Endometrium (tissue), 2 donors: Measurements from ENCODE around the gene RASGRP4.
"Not testable (repeated sequence)": the region's sequence is repeated elsewhere in the genome, so short reads cannot be mapped to it uniquely, and the experiment has no call there.

ENCODE experiments used
- FAIRE-seq: peaks from 2 replicates; lab custom pipeline; 2012; peaks lifted over from hg19 to GRCh38; lab: Jason Lieb, UNC
- donor health status: control.
- donor health status: control.

RASGRP4 gene

DNA sequence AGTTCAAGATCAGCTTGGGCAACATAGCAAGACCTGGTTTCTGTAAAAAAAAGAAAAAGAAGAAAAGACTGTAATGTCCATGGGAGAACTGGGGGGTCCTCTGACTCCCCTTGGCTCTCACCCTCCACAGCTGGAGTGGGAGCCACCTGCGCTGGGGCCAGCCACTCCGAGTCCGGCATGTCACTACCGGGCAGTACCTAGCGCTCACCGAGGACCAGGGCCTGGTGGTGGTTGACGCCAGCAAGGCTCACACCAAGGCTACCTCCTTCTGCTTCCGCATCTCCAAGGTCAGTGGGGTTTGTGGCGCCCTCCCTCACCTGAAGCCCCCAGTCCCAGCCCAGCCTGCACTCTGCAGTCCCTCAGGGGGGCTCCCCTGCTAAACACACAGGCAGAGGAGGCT lies 22.2 kb upstream of the RASGRP4 start:
- no peak for FAIRE-seq

DNA sequence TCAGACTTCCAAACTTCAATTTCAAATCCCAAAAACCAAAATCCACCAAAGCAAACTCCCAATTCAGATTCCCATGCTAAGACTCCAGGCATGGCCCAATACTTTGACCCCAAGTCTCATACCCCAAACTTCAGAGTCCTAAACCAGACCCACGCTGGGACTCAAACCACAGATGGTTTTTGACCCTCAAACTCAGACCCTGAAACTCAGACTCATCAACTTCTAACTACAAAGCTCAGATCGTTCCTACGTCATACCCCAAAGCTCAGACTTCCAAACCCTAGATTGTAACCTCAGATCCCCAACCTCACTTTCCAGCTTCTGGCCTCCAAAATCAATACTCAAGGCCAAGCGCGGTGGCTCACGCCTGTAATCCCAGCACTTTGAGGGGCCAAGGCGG lies 19.3 kb upstream of the RASGRP4 start:
- FAIRE-seq = no peak

DNA sequence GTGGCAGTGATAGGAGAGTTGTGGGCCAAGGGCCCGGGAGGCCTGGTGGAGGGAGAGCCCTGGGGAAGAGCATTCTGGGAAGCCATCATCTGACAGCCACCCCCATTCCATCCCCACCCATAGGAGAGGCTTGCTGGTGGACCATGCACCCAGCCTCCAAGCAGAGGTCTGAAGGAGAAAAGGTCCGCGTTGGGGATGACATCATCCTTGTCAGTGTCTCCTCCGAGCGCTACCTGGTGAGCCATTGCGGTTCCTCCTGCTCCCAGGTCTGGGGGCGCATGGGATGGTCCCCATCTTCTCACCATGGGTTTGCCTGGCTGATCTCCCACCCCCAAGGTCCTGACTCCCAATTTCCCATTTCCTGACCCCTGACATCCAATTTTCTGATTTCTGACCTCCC lies 18.0 kb upstream of the RASGRP4 start:
- no peak for FAIRE-seq

DNA sequence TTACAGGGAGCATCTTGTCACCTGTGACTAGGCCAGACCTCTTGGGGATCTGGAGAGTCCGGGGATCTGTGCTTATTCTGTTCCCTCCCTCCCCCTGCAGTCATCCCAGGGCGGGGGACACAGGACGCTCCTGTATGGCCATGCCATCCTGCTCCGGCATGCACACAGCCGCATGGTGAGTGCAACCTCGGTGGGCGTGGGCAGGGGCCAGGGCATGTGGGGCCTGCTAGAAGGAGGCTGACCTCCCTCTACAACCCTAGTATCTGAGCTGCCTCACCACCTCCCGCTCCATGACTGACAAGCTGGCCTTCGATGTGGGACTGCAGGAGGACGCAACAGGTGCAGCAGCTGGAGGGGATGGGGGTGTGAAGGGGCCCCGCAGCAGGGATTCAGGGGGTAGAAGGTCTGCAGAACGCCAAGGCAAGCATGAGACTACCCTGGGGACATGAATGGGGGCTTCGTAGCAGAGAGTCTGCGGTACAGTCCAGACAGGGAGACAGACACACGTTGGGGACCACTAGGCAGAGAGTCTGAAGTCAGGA lies 17.5 kb upstream of the RASGRP4 start:
- no peak for FAIRE-seq

DNA sequence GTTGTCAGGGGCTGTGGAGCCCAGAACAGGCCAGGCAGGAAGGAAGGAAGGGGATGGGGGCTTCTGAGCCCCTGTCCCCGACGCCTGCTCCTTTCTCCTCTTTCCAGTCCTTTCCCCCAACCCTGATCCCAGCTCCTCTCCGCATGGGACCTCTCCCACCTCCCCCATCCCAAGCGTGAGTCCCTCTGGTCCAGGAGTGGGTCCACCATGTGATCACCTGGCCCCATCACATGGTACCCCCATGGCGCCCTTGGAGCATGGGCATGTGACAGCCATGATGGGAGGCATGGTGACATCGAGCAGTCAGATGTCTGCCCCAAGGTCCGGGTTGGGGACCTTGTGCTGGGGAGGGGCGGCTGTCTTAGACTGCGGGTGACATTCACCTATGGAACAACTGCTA lies 16.7 kb upstream of the RASGRP4 start:
- no peak for FAIRE-seq

DNA sequence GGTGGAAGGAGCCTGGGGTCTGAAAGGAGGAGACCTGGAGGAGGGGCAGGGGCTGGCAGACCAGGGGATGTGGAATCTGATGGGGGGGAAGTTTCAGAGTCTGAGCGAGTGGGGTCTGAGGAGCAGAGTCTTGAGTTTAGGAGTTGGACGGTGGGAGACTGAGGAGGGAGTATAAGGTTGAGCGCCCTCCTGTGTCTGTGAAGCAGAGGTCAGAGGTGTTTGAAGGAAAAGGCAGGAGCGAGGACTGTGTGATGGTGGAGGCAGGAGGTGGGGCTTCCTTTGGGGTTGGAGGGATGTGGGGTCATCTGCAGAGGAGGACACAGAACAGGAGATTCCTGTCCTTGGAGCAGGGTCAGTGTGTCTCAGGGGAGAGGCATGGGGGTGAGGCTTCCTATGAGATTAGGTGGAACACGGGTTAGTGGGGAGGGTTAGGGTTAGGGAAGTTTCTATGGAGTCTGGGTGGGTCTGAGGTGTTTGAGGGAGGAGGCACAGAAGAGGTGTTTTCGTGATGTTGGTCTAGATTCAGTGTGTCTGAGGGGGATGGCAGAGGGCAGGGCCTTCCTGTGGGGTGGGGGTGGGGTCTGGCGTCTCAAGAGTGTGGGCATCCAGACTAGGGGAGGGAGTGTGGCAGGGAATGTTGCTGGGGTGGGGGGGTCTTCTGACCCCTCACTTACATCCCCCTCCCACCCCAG lies 15.8 kb upstream of the RASGRP4 start:
- FAIRE-seq = no peak

DNA sequence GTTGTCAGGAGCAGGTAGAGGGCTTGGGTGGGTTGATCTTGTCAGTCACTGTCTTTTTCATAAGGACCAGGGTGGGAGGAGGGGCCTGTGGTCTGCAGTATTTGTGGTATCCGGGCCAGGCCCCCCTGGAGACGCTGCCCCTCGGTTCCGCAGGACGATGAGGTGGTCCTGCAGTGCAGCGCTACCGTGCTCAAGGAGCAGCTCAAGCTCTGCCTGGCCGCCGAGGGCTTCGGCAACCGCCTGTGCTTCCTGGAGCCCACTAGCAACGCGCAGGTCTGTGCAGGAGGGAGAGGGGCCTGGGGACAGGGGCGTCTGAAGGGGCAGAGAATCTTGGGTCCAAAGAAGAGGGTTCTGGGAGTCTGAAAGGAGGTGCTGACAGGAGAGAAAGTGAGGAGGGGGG lies 14.6 kb upstream of the RASGRP4 start:
- FAIRE-seq = no peak

DNA sequence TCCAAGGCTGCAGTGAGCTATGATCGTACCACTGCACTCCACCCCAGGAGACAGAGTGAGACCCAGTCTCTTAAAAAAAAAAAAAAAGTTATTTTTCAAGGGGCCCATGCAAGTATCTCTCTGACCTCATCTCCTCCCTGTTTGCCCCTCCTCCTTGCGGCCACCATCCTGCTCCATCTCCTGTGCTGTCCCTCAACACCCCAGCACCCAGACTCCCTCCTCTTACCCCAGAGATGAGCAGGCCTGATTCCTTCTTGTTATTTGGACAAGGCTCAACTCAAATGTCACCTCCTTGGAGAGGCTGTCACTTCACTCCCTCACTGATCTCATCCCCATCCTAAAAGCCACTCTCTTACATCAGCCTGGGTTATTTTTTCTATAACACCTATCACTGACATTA lies 11.9 kb upstream of the RASGRP4 start:
- FAIRE-seq = no peak

DNA sequence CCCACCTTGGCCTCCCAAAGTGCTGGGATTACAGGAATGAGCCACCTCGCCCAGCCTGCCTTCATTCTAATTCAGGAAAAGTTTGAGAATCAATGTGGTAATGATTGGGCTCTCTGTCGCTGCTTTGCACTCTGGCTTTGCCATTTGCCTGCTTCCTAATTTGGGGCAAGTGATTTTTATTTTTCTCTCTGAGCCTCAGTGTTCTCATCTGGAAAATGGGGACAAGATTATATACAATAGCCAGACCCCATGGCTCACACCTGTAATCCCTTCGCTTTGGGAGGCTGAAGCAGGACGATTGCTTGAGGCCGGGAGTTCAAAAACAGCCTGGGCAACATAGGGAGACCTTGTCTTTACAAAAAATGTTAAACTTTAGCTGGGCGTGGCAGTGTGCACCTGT lies 11.3 kb upstream of the RASGRP4 start:
- FAIRE-seq = no peak

DNA sequence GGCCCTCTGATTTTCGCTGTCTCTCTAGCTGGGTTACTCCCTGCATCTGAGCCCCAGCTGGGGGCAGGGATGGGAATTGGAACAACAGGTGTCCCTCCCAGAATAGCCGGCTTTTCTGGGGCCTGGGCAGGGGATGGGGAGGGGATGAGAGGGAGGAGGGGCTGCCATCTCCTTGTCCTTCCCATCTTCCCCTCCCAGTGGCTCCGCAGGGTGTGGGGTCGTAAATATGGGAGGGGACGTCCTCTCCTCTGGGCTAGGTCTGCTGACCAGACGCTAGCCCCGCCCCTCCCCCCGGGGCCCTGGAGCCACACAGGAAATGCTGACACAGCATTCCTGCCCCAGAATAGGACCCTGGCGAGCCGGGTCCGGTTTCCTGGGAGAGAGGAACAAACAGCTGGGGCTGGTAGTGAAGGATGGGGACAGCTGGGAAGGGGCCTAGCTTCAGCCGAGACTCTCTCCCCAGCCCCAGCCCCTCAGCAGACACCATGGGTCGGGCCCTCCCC lies 8.6 kb upstream of the RASGRP4 start:
- no peak for FAIRE-seq

DNA sequence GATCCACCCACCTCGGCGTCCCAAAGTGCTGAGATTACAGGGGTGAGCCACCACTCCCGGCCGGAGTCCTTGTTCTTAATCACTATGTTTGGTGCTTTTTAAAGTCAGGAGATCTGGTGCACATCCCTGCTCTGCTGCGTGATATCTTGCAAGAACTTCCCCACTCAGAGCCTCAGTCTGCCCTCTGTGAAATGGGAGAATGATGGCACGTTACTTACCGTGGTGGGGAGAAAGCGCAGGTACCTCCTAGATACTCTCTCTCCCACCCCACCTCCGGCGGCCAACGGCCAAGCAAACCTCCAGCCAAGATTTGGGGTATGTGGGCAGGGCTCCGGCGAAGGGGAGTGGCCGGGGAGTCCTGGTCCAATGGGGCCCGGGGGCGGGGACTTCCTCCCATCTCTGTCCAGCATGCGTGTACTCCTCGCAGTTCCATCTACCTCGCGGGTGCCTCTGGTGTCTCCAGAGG lies 7.3 kb upstream of the RASGRP4 start, which contains the start of gene RYR1:
TSS of gene RYR1 (plus strand) at position 424 of the 466 bp plus-strand sequence. CDS start 139 bp downstream, outside the sequence.
- no peak for FAIRE-seq

DNA sequence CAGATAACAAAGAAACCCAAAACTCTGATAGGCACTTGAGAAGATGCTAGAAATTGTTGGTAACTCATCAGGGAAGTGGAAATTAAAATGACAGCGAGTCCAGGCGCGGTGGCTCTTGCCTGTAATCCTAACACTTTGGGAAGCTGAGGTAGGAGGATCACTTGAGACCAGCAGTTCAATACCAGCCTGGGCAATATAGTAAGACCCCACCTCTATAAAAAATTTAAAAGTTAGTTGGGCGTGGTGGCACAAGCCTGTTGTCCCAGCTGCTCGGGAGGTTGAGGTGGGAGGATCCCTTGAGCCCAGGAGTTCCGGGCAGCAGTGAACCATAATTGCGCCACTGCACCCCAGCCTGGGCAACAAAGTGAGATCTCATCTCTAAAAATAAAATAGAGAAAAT lies 4.9 kb upstream of the RASGRP4 start:
- FAIRE-seq = no peak

DNA sequence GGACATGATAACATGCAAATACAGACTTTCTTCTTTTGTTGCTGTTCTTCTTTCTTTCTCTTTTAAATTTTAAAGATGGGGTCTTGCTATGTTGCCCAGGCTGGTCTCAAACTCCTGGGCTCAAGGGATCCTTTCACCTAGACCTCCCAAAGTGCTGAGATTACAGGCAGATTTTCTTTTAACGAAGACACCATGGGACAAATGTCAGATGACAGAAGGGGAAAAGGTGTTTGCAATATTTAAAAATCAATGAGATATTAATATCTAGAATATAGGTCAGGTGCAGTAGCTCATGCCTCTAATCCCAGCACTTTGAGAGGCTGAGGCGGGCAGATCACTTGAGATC lies 3.8 kb upstream of the RASGRP4 start:
- no peak for FAIRE-seq

DNA sequence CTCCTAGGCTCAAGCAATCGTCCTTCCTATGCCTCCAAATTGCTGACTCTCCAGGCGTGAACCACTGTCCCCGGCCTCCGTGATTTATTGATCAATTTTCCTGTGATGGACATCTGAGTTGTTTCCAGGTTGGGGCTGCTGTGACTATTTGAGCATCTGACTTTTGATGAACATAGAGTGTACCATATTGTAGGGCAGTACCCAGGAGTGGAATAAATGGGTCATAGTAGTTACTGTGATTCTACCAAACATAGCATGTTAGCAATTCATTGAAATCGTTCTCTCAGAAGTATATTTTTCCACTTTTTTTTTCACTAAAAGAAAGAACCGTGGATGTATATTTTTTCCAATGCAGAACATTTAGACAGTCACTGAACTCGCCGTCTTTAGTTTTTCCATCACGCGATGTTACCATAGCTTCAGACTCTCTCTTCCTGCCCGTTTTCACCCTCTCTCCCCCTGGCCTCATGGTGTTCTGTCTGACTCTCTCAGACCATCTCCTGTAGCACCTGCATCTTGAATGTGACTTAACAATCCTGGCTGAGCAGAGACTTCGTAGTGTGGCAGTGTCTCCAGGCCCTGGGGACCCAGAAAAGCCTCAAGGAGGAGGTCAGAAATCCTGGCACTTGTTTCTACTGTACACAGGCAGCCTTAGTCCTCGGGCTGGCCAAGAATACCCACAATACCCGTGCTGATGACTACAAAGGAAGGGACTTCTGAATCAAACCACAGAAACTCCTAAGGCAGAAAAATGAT lies 3.2 kb upstream of the RASGRP4 start:
- no peak for FAIRE-seq

DNA sequence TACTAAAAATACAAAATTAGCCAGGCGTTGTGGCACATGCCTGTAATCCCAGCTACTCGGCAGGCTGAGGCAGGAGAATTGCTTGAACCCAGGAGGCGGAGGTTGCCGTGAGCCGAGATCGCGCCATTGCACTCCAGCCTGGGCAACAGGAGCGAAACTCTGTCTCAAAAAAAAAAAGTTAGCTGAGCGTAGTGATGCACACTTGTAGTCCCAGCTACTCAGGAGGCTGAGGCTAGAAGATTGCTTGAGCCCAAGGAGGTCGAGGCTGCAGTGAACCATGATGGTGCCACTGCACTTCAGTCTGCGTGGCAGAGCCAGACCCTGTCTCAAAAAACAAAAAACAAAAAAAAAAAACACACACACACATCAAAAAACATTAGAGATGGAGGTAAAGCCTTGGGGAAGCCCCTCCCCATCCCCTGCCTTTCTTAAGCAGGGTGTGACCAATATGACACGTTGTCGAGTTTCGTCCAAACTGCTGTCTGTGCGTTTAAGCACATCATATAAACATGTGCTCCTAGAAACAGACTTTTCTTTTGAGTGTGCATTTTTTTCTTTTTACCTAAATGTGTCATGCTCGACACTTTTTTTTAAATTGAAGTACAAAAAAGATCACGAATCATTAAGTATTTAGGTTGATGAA lies 1.1 kb upstream of the RASGRP4 start:
- not testable (repeated sequence) for FAIRE-seq

DNA sequence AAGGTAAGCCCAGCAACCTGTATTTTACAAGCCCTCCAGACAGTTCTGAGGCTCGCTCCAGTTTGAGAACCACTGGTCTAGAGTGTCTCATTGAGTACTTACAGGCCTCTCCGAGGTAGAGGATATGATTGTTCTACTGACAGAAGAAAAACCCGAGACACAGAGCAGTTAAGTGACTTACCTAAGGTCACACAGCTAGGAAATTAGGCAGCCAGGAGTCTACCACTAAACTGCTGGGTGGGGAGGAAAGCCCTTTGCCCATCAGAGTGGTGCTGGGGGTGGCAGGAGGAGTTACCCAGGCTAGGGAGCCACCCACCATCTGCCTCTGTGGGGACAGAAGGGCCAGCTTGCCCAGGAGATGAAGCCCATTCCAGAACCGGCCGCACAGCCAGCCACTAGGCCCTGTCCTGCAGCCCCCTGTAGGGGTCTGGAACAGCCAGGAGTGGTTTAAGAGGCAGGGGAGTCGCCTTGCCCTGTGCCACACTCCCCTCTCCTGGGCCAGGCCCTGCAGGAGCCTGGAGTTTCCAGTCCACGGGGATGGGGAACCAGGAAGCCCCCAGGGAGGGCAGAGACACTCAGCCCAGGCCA lies 703 bp downstream of the RASGRP4 start:
- no peak for FAIRE-seq

DNA sequence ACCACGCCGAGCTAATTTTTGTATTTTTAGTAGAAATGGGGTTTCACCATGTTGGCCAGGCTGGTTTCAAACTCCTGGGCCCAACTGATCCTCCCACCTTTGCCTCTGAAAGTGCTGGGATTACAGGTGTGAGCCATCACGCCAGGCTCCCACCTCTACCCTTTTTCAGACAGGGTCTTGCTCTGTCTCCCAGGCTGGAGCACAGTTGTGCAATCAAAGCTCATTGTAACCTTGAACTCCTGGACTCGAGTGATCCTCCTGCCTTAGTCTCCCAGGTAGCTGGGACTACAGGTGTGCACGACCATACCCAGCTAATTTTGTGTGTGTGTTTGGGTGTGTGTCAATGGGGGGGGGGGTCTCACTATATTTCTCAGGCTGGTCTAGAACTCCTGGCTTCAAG lies 1.7 kb downstream of the RASGRP4 start:
- no peak for FAIRE-seq

DNA sequence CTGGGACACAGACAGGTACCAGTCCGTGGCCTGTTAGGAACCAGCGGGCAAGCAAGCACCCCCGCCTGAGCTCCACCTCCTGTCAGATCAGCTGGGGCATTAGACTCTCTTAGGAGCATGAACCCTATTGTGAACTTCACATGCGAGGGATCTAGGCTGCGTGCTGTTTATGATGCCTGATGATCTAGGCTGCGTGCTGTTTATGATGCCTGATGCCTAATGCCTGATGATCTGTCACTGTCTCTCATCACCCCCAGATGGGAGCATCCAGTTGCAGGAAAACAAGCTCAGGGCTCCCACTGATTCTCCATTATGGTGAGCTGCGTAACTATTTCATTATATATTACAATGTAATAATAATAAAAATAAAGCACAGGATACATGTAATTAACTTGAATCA lies 3.6 kb downstream of the RASGRP4 start:
- FAIRE-seq = no peak

DNA sequence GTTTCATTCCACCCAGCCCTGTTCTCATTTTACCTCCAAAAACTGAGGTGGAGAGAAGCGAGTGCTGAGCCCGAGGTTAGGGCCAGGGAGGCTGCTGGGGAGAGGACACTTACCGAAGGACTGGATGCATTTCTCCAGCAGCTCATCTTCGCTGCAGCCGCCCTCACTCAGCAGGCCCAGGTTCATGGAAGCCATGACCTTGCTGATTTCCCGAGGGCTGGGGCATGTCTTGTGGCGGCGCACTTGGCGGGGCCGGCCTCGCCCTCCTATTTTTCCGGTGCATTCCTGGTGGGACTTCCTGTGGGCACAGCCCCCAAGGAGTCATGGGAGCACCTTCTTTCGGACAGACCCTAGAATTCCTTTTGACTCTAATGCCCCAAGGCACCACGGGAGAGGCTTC lies 4.2 kb downstream of the RASGRP4 start:
- no peak for FAIRE-seq

DNA sequence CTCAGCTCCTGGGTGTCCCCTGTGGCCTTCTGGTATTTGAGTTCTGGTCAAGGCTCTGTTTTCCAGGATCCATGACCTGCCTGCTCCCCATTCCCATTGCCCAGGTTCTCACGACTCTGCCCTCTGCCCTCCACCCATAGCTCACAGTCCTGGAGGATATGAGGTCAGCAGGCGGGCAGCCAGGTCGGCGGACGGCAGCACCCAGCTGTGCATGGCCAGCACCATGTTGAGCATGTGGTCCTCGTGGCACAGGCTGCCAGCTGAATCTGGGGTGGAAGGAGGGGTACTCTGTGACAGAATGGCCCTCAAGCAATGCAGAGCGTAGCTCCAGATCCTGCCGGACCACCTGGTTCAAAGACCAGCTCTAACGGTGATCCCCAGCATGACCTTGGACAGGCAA lies 5.1 kb downstream of the RASGRP4 start:
- FAIRE-seq = no peak

DNA sequence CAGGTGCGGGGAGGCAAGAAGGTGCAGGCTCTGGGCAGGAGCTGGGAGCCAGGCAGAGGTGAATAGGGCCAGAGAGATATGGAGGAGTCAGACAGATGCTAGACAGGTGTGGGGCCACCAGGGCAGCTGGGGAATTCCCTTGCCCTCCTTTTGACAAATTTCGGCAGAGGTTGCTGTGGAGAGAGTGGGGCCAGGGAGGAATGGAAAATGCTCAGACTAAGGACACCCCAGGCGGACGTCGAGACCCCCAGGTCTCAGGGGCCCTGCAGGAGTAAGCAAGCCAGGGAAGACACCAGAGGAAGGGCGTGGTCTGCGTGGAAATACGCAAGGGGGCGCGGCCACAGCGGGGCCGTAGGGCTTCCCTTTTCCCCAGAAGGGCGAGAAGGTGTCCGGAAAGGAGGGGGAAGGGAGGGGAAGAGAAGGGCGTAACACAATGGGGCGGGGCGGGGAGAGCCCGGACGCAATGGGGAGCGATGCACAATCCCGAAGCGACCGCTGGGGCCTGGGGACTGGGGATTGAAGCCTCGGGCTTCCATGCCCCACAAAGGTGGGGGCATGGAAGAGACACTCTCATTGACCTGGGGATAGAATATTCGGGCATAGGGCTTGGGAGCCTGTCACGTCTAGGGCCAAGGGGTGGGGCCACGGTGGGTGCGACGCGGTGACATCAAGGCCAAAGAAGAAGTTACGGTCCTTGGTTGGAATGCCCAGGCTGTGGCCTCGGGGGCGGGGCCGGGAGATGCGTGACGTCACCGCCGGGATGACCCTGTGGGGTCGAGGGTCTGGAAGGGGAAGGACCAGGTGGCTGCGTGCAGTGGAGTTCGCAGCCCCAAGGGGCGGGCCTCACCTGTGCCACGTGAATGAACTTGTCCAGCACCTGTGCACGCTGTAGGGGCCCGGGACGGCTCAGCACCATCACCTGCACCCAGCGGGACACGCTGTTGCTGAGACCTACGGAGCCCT lies 8.2 kb downstream of the RASGRP4 start:
- FAIRE-seq = no peak
